ENCODE data around the gene DHX16. TPM values are rescaled to one million over a fixed set of nuclear protein-coding genes. Genes with fewer than 3 reads are reported as not detected.
A peak's percentile ranks its signal among the peaks of the same experiment; 100 is the strongest.

DHX16 gene
- total RNA-seq, 5 donors from 2014 or later (not counting 1 experiment from before 2014, with no cell fraction given), result 29.0 to 51.9 (median 46.2) TPM

- ChIA-PET POLR2A (interaction anchor here (0.6 to 3.1 kb wide), 12 partner anchors 11 to 126 kb away, joined by 3 to 24 read pairs (median 5); partner anchors contain the start of genes ABCF1 (in 1 of the 2), MDC1 (in 1 of the 2) and PRR3 (in 1 of the 2)), CTCF (interaction anchor here in 1 of 2 donors (1.0 to 4.2 kb wide), 3 partner anchors 63 to 106 kb away, joined by 3 to 23 read pairs (median 10); no protein-coding TSS in a partner anchor)
- Mint-ChIP-seq H3K4me3 (peak overlapping the region; percentile 93 to 100 (median 98)), H3K36me3 (peaks cover 39% of the 10 kb centered on the region), H3K9me3 (no peaks in the 10 kb centered on the region), H3K27ac (peak overlapping the region; percentile 100), H3K4me1 (peaks cover 50 to 55% (median 51%) of the 10 kb centered on the region in 3 donors), H3K27me3 (peaks cover 0 to 2% of the 10 kb centered on the region in 2 donors)
- H3K36me3 ChIP-seq (ENCODE audit: control insufficient read depth in 2 of 2, extremely low read depth in 1 of 2, insufficient read depth in 1 of 2, low read length in 1 of 2), result peaks cover 4 to 31% of the 10 kb centered on the region in 2 donors
- DNase-seq (peak; percentile 18 to 68 (median 42)), ATAC-seq (replicated peaks in 1 of 4) (no peak)
- no peaks in the 10 kb centered on the region for H3K27me3 ChIP-seq (replicated peaks in 1 of 2; ENCODE audit: control insufficient read depth in 2 of 2, extremely low read depth in 1 of 2, insufficient read depth in 2 of 2, low read length in 1 of 2)
- H3K27ac ChIP-seq (ENCODE audit: low read length), result peak overlapping the region; percentile 100
- peaks cover 34 to 37% of the 10 kb centered on the region in 2 experiments for H3K4me1 ChIP-seq (ENCODE audit: control insufficient read depth in 1 of 2, extremely low read depth in 1 of 2, insufficient read depth in 2 of 2, low read length in 2 of 2)
- no peaks in the 10 kb centered on the region for H3K9me3 ChIP-seq
- peak overlapping the region; percentile 71 to 100 for H3K4me3 ChIP-seq (ENCODE audit: control insufficient read depth in 1 of 2, extremely low read depth in 1 of 2, low read length in 1 of 2)
- WGBS (ENCODE audit: insufficient coverage), result 0% methylated on average over 1 of the region's 10 CpGs
These were observed 56.6 kb downstream of the DHX16 start for GRCh38 chr6:30615958-30616810.

DNA sequence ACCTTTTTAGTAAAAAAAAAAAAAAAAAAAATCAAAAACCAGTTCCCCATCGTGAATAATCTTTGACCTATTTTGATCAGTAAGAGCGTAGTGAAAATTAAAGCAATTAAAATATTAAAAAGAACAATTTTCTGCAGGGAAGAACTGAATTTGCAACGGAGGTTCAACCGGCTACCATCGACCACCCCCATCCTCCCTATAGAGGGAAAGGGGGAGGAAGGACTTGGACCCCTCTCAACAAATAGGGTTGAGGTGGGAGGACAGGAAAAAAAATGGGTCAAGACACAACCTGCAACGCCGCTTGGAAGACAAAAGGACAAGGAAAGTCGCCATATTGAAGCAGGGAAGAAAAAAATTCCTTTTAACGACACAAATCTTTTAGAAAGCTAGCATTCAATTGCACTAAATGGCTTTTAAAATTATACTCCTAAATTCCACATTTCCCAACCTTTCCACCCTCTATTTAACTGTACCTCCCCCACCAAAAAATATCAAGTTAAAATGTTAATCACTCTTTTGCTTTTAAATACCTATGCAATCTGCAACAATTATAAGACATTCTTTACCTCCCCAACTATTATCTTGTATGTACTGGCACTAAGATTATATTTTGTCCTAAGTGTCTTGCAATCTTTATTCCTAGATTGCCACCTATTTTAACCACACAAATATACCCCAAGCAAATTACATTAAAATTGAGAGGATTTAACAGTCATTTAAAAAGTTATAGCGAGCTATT lies 57.4 kb downstream of the DHX16 start:
- Mint-ChIP-seq H3K4me3 (peak overlapping the region; percentile 93 to 100 (median 98)), H3K4me1 (peaks cover 58 to 62% (median 58%) of the 10 kb centered on the region in 3 donors), H3K9me3 (no peaks in the 10 kb centered on the region), H3K27ac (peak overlapping the region; percentile 100), H3K36me3 (peaks cover 36% of the 10 kb centered on the region), H3K27me3 (peaks cover 0 to 2% of the 10 kb centered on the region in 2 donors)
- no CpG with 5 or more reads among the region's 10 CpGs for WGBS (ENCODE audit: insufficient coverage)
- H3K27ac ChIP-seq (ENCODE audit: low read length), result peak overlapping the region; percentile 100
- CTCF ChIA-PET, result interaction anchor here in 1 of 2 donors (0.6 to 4.2 kb wide), 20 partner anchors 8 to 1248 kb away, joined by 3 to 23 read pairs (median 3); partner anchors contain the start of genes ABCF1, MDC1 and PRR3
- ATAC-seq (replicated peaks in 1 of 4), result no peak
- POLR2A ChIA-PET, result interaction anchor here (0.5 to 3.1 kb wide), 42 partner anchors 10 to 1224 kb away, joined by 3 to 30 read pairs (median 5); partner anchors contain the start of genes ABCF1 (in 1 of the 2), MDC1 (in 1 of the 2) and PRR3 (in 1 of the 2)
- DNase-seq, result peak in 29 of 35 experiments; percentile 13 to 66 (median 27)
- no peaks in the 10 kb centered on the region for H3K9me3 ChIP-seq
- H3K36me3 ChIP-seq (ENCODE audit: control insufficient read depth in 2 of 2, extremely low read depth in 1 of 2, insufficient read depth in 1 of 2, low read length in 1 of 2), result peaks cover 4 to 30% of the 10 kb centered on the region in 2 donors
- peaks cover 38 to 39% of the 10 kb centered on the region in 2 experiments for H3K4me1 ChIP-seq (ENCODE audit: control insufficient read depth in 1 of 2, extremely low read depth in 1 of 2, insufficient read depth in 2 of 2, low read length in 2 of 2)
- no peaks in the 10 kb centered on the region for H3K27me3 ChIP-seq (replicated peaks in 1 of 2; ENCODE audit: control insufficient read depth in 2 of 2, extremely low read depth in 1 of 2, insufficient read depth in 2 of 2, low read length in 1 of 2)
- peak overlapping the region; percentile 71 to 100 for H3K4me3 ChIP-seq (ENCODE audit: control insufficient read depth in 1 of 2, extremely low read depth in 1 of 2, low read length in 1 of 2)

DNA sequence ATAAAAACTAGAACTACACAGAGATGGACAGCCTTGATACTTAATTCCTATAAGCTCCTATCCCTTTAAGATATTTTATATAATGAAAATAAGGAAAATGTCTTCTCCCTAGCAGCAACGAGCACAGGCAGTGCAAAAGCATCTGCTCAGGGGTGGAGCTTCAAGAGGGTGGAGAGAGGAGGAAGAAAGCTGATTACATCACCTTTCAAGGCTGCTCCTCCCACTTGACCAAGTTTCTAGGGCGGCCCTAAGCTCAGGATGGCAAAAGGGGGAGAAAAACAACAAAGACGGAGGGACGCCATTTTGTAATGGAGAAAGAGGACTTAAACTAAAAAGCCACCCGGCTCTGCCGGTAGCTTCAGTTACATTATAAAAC lies 58.0 kb downstream of the DHX16 start:
- Histone ChIP-seq H3K4me3 (ENCODE audit: control insufficient read depth in 1 of 2, extremely low read depth in 1 of 2, low read length in 1 of 2) (peak overlapping the region; percentile 71 to 100), H3K36me3 (ENCODE audit: control insufficient read depth in 2 of 2, extremely low read depth in 1 of 2, insufficient read depth in 1 of 2, low read length in 1 of 2) (peaks cover 4 to 28% of the 10 kb centered on the region in 2 donors), H3K9me3 (no peaks in the 10 kb centered on the region), H3K27ac (ENCODE audit: low read length) (peak overlapping the region; percentile 100), H3K4me1 (ENCODE audit: control insufficient read depth in 1 of 2, extremely low read depth in 1 of 2, insufficient read depth in 2 of 2, low read length in 2 of 2) (peaks cover 42 to 43% of the 10 kb centered on the region in 2 experiments), H3K27me3 (replicated peaks in 1 of 2; ENCODE audit: control insufficient read depth in 2 of 2, extremely low read depth in 1 of 2, insufficient read depth in 2 of 2, low read length in 1 of 2) (no peaks in the 10 kb centered on the region)
- peak; percentile 56 to 97 (median 88) for DNase-seq
- peak overlapping the region; percentile 100 for H3K27ac Mint-ChIP-seq
- peaks cover 0 to 2% of the 10 kb centered on the region in 2 donors for H3K27me3 Mint-ChIP-seq
- no peaks in the 10 kb centered on the region for H3K9me3 Mint-ChIP-seq
- peak; percentile 58 to 63 (median 59) for ATAC-seq (replicated peaks in 1 of 4)
- peaks cover 36% of the 10 kb centered on the region for H3K36me3 Mint-ChIP-seq
- H3K4me3 Mint-ChIP-seq, result peak overlapping the region; percentile 93 to 100 (median 98)
- ChIA-PET CTCF (interaction anchor here in 1 of 2 donors (0.5 to 4.2 kb wide), 20 partner anchors 8 to 1248 kb away, joined by 3 to 23 read pairs (median 3); partner anchors contain the start of genes ABCF1, MDC1 and PRR3), POLR2A (interaction anchor here (0.5 to 3.1 kb wide), 41 partner anchors 10 to 1225 kb away, joined by 3 to 30 read pairs (median 5); partner anchors contain the start of genes ABCF1 (in 1 of the 2), MDC1 (in 1 of the 2) and PRR3 (in 1 of the 2))
- H3K4me1 Mint-ChIP-seq, result peaks cover 63 to 67% (median 64%) of the 10 kb centered on the region in 3 donors
- no CpG with 5 or more reads among the region's 6 CpGs for WGBS (ENCODE audit: insufficient coverage)

GRCh38 chr6:30614044-30614842 lies 58.6 kb downstream of the DHX16 start:
- WGBS (ENCODE audit: insufficient coverage), result 0% methylated on average over 3 of the region's 8 CpGs
- CTCF ChIA-PET, result interaction anchor here in 1 of 2 donors (0.5 to 4.2 kb wide), 20 partner anchors 13 to 1249 kb away, joined by 3 to 23 read pairs (median 3); partner anchors contain the start of genes ABCF1 and PRR3
- peaks cover 0 to 2% of the 10 kb centered on the region in 2 donors for H3K27me3 Mint-ChIP-seq

More at GRCh38 chr6:30614044-30614842, 58.6 kb downstream of the DHX16 start:
- H3K9me3 Mint-ChIP-seq, result no peaks in the 10 kb centered on the region
- peak overlapping the region; percentile 93 to 100 (median 98) for H3K4me3 Mint-ChIP-seq
- H3K4me1 ChIP-seq (ENCODE audit: control insufficient read depth in 1 of 2, extremely low read depth in 1 of 2, insufficient read depth in 2 of 2, low read length in 2 of 2), result peaks cover 45 to 48% of the 10 kb centered on the region in 2 experiments
- no peaks in the 10 kb centered on the region for H3K27me3 ChIP-seq (replicated peaks in 1 of 2; ENCODE audit: control insufficient read depth in 2 of 2, extremely low read depth in 1 of 2, insufficient read depth in 2 of 2, low read length in 1 of 2)
- peaks cover 35% of the 10 kb centered on the region for H3K36me3 Mint-ChIP-seq
- ATAC-seq (replicated peaks in 1 of 4) (no peak), DNase-seq (peak in 3 of 35 experiments; percentile 6 to 42 (median 16))
- H3K9me3 ChIP-seq, result no peaks in the 10 kb centered on the region
- H3K4me1 Mint-ChIP-seq, result peaks cover 63 to 67% (median 65%) of the 10 kb centered on the region in 3 donors
- peak overlapping the region; percentile 100 for H3K27ac ChIP-seq (ENCODE audit: low read length)
- peak overlapping the region; percentile 100 for H3K27ac Mint-ChIP-seq
- H3K4me3 ChIP-seq (ENCODE audit: control insufficient read depth in 1 of 2, extremely low read depth in 1 of 2, low read length in 1 of 2), result peak overlapping the region; percentile 71 to 100
- H3K36me3 ChIP-seq (ENCODE audit: control insufficient read depth in 2 of 2, extremely low read depth in 1 of 2, insufficient read depth in 1 of 2, low read length in 1 of 2), result peaks cover 2 to 25% of the 10 kb centered on the region in 2 donors
- POLR2A ChIA-PET, result interaction anchor here (0.5 to 3.1 kb wide), 39 partner anchors 9 to 1225 kb away, joined by 3 to 30 read pairs (median 5); partner anchors contain the start of genes ABCF1 (in 1 of the 2), MDC1 (in 1 of the 2), NFKBIL1 (in 1 of the 2) and PRR3 (in 1 of the 2)

Measured in T-cell (primary cell).